Cerebellar cortex (tissue), 1 donor: ENCODE data around the gene PLCXD1.
"Not testable (repeated sequence)": the region's sequence is repeated elsewhere in the genome, so short reads cannot be mapped to it uniquely, and the experiment has no call there.

Source experiments
- DNase-seq: peaks from one replicate; pipeline ENCODE4 v3.0.0-alpha.2; 2015; ENCODE audit warnings: low spot score

The PLCXD1 gene, protein sequence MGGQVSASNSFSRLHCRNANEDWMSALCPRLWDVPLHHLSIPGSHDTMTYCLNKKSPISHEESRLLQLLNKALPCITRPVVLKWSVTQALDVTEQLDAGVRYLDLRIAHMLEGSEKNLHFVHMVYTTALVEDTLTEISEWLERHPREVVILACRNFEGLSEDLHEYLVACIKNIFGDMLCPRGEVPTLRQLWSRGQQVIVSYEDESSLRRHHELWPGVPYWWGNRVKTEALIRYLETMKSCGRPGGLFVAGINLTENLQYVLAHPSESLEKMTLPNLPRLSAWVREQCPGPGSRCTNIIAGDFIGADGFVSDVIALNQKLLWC

DNA sequence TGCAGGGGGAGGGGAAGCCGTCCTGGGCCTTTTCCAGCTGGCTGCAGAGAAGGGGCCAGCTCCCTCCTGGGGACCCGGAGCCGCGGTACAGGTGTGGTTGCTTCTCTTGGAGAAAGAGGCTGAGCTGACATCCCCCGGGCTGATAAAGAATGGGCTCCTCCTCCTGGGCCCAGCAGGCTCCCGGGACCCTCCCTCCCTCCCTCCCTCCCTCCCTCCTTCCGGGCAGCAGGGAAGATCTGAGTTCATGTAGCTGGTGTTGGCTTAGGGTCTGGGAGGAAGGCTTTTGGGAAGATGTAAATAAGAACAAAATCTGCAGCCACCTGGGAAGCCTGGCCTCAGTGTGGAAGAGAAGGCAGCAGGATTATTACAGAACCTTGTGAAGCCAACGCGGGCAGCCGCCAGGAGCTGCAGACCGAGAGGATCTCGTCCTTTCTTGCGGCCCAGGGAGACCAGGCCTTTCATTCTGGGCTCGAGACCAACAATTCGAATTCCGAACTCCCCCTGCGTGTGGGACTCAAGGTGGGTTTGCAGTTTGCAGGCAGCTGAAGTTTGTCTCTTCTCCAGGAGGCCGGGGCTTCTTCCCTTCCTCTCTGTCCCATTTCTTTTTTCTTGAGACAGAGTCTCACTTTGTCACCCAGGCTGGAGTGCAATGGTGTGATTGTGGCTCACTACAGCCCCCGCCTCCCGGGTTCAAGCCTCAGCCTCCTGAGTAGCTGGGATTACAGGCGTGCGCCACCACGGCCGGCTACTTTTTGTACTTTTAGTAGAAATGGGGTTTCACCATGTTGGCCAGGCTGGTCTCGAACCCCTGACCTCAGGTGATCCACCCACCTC is at the start of gene PLCXD1:
PLCXD1 (plus strand) TSS at position 216 of the 834 bp plus-strand sequence. CDS start 2,807 bp downstream, outside the sequence.
- peak; percentile 78 for DNase-seq

DNA sequence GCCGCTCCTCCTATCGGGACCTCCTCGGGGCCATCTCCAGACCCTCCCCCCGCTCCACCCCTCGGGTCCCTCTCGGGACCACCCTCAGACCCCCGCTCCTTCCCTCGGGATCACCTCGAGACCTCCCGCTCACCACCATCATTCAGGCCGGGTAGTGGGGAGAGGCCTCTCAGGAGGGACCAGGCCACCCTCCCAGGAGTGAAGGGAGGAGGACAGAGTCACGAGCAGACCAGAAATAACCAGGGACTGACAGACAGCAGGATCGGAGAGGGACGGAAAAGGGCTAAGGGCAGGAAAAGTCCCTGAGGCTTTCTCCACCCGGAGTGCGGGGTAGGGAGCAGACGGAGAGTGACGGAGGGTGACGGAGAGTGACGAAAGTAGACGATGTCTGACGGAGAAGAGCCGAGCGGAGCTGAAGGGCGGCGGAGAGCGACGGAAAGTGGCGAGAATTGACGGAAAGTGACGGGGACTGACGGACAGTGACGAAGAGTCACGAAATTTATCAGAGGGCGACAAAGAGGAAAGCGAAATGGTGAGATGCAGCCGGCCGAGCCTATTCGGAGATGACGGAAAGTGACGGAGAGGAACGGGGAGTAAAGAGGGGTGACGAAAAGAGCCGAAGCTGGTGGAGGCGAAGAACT is 49.4 kb upstream of the PLCXD1 start:
- not testable (repeated sequence) for DNase-seq

DNA sequence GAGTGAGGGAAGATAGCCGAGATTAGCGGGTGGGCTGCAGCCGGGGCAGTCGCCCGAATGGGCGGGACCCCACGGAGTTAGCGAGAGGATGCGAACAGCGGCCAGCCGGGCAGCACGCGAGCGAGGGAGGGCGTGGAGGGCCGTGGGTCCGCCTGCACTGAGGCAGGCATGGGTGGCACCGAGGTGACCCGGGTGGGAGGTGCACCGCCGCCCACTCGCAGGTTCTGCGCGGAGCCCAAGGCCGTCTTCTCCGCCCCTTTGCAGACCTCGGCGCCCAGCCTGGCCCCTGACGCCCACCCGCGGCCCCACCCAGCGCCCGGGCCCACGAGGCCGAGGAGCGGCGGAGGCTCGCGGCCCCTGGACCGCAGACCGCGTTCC is 48.9 kb upstream of the PLCXD1 start:
- not testable (repeated sequence) for DNase-seq

DNA sequence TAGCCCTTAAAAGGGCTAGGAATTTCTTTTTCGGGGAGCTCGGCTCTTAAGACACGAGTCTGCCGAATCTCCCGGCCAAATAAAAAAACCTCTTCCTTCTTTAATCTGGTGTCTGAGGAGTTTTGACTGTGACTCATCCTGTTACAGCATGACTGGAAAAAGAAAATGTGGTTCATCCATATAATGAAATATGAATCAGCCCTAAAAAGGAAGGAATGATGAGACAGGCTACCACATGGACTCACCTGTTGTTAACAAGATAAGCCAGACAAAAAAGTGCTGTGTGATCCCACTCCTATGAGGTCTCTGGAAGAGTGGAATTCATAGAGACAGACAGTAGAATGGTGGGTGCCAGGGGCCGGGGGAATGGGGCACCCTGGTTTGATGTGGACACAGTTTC is 45.0 kb upstream of the PLCXD1 start:
- not testable (repeated sequence) for DNase-seq

DNA sequence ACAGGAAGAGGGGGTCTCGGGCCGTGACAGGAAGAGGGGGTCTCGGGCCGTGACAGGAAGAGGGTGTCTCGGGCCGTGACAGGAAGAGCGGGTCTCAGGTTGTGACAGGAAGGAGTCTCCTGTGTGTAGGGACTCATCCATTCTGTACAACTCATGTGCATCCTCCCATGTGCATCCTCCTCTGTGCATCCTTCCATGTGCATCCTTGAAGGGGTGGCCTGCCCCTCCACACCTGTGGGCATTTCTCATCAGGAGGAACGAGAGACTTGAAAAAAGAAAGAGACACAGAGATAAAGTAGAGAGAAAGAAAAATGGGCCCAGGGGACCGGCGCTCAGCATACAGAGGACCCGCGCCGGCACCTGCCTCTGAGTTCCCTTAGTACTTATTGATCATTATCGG is 30.2 kb upstream of the PLCXD1 start:
- no peak for DNase-seq

DNA sequence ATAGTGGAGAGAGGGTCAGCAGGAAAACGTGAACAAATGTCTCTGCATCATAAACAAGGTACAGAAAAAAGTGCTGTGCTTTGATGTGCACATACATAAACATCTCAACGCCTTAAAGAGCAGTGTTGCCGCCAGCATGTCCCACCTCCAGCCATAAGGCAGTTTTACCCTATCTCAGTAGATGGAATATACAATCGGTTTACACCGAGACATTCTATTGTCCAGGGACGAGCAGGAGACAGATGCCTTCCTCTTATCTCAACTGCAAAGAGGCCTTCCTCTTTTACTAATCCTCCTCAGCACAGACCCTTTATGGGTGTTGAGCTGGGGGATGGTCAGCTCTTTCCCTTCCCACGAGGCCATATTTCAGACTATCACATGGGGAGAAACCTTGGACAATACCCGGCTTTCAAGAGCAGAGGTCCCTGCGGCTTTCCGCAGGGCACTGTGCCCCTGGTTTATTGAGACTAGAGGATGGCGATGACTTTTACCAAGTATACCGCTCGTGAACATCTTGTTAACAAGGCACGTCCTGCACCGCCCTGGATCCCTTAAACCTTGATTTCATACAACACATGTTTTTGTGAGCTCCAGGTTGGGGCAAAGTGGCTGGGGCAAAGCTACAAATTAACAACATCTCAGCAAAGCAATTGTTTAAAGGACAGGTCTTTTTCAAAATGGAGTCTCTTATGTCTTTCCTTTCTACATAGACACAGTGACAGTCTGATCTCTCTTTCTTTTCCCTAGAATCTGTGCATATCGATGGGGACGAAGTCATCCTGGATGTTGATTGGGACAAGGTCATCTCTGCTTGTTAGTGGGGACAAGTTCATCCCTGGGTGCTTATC is 29.6 kb upstream of the PLCXD1 start:
- not testable (repeated sequence) for DNase-seq

DNA sequence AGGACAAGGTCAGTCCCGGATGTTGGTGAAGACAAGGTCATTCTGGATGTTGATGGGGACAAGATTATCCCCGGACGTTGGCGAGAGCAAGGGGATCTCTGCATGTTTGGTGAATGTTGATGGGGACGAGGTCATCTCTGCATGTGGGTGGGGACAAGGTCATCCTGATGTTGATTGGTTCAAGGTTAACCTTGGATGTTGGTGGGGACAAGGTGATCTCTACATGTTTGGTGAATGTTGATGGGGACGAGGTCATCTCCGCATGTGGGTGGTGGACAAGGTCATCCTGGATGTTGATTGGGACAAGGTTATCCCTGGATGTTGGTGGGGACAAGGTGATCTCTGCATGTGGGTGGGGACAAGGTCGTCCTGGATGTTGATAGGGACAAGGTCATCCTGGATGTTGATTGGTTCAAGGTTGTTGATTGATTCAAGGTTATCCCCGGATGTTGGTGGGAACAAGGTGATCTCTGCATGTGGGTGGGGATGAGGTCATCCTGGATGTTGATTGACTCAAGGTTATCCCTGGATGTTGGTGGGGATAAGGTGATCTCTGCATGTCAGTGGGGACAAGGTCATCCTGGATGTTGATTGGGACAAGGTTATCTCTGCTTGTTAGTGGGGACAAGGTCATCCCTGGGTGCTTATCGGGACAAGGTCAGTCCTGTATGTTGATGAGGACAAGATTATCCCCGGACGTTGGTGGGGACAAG is 28.8 kb upstream of the PLCXD1 start:
- no peak for DNase-seq

DNA sequence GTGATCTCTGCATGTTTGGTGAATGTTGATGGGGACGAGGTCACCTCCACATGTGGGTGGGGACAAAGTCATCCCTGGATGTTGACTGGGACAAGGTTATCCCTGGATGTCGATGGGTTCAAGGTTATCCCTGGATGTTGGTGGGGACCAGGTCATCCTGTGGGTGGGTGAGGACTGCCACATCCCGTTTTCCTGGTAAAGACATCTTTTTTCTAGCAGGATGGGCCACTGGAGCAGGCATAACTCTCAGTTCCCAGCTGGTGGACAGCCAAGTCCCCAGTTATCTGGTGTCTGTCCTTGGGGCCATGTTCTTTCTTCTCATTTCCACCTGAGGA is 28.3 kb upstream of the PLCXD1 start:
- DNase-seq: no peak

DNA sequence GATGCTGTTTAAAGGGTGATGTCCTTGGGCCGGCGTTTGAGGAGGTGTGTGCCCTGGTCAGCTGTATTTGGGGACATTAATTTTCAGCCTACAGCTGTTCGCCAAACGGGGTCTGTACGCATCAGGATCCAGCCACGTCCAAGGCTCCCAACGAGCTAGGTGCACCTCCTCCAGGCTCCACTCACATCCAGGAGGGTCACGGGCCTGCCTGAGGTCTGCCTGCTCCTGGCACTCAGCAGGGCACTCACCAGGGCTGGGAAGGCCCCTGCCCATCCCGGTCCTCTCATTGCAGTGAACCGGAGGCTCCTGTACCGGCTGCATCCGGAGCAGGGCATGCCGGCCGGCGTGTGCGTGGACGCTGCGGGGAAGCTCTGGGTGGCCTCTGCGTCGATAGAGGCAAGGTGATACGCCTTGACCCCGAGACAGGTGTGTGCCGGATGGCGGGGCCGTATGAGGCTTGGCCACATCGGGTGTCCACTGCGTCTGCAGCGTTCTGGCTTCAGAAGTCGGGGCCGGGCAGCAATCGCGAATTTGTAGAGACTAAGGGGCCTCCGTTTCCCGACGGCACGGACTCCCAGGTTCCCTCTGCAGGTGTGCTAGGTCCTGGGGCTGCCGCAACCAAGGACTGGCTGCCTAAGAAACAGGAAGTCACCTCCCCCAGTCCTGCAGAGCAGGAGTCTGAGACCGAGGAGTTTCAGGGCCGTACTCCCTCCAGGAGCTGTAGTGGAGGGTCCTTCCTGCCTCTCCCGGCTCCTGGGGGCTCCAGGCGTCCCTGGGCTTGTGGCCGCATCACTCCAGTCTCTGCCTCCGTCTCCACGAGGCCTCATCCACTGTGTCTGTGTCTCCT is 27.5 kb upstream of the PLCXD1 start:
- no peak for DNase-seq

DNA sequence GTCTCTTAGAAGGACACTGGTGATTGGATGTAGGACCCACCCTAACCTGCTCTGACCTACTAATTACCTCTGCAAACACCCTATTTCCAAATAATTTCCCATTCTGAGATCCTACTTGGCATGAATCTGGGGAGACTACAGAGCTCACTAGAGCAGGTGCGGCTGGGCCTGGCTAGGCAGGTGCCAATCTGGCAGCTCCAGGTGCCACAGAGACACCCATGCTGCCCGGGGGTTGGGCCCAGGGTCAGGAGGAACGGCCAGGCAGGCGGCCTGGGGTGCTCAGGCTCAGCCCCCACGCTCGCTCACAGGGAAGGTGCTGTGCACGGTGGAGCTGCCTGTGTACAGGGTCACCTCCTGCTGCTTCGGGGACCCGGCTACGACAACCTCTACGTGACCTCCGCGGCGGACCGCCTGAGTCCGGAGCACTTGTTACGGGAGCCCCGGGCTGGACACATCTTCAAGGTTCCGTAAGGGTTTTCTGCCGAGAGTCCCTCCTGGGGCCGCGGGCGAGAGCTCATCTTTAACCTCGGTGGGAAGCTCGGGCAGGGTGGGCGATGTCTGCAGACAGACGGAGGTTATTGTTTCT is 26.5 kb upstream of the PLCXD1 start:
- DNase-seq: no peak

DNA sequence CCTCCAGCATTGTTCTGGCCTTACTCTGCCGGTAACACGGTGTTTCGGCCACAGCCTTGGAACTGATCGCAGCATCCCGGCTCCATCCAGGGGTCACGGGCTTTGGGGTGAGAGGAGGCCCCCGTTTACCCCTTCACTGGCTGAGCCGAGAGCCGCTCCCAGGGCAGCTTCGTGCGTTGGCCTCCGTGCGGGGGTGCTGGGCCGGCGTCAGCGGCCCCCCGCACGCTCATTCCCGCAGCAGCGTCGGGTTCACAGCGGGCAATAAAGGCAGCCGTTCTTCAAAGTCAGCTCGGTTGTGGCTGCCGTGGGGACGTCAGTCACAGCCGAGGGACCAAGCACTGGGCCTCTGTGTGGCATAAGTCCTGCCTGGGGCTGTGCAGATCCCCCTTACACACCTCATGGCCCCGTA is 25.3 kb upstream of the PLCXD1 start:
- DNase-seq: no peak

DNA sequence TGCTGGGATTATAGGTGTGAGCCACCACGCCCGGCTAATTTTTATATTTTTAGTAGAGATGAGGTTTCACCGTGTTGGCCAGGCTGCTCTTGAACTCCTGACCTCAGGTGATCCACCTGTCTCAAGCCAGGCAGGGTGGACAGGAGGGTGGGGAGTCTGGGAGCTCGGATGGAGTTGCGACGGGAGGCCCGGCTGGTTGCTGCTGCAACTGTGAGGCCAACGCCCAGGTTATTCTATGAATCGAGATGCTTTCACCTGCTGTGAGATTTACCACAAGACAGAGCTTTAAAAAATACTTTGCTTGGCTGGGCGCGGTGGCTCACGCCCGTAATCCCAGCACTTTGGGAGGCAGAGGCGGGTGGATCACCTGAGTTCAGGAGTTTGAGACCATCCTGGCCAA is 24.1 kb upstream of the PLCXD1 start:
- not testable (repeated sequence) for DNase-seq

DNA sequence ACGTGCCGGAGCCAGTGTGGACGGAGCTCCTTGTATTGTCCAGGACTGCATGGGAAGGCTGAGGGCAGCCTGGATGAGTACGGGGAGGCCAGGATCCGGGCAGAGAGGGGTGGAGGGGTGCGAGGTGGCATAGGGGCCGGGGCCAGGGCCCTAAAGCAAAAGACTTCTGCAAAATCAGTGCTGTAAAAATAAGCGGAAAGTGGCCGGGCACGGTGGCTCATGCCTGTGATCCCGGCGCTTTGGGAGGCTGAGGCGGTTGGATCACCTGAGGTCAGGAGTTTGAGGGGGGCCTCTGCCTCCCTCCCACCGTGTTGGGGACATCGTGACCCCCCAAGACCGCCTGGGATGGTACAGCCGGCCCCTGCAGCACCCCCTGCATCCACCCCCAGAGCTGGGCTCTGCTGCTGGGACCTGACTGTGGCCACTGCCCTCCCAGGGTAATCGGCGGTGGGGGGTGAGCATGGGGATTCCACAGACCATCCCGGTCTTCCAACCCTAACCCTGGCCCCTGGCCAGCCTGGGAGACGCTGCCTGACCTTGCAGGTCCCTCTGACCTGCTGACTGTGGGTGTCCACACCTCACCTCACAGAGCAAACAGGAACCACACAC is 23.4 kb upstream of the PLCXD1 start:
- DNase-seq: no peak

DNA sequence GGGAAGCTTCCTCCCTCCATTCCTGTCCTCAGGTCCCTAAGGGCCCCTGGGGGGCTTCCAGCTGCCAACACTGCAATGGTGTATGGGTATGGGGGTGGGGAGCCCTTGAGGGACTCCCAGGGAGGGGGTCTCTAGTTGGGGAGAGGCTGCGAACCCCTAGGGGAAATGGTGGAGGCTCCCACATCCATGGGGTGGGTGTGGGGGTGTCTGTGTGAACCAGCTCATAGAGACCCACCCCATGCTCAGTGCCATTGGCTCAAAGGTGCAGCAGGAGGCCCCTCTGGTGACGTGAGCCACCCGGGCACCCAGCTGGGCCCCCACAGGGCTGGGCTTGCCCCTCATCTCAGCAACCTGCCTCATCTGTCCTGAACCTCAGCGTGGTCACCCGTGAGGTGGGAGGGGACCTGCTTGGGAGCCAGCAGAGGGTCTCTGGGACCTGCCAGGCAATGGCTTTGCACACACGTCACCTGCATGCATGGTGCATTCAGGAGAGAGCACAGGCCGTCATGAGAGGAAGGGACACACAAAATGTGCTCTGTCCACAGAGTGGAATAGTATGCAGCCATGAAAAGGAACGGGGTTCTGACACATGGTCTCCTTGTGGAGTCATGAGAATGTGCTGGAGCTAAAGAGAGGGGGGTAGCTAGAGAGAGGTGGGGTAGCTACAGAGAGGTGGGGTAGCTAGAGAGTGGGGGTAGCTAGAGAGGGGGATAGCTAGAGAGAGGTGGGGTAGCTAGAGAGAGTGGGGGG is 22.7 kb upstream of the PLCXD1 start:
- DNase-seq: no peak

DNA sequence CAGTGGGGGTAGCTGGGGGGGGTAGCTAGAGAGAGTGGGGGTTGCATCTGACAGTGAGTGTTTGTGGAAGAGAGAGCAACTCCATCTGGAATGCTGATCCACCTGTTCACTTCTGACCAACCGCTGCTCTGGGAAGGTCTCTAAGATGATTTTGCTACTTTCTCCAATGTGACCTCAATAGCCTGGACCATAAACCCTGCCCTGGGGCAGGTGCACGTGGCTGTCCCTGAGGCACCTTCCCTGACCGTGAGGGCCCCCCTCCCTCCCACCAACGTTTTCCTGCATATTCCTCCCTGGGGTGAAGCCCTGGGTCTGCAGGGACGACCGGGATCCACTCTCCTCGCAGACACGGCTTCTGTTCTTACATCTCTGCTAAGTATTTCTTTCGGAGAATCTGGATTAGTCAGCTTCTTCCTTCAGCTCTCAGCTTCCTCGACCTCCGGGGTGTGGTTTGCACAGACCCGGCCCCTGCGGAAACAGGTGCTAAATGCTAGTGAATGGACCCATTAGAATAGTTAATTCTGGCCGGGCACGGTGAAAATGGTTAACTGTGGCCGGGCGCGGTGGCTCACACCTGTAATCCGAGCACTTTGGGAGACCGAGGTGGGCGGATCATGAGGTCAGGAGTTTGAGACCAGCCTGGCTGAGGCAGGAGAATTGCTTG is 21.4 kb upstream of the PLCXD1 start:
- no peak for DNase-seq

DNA sequence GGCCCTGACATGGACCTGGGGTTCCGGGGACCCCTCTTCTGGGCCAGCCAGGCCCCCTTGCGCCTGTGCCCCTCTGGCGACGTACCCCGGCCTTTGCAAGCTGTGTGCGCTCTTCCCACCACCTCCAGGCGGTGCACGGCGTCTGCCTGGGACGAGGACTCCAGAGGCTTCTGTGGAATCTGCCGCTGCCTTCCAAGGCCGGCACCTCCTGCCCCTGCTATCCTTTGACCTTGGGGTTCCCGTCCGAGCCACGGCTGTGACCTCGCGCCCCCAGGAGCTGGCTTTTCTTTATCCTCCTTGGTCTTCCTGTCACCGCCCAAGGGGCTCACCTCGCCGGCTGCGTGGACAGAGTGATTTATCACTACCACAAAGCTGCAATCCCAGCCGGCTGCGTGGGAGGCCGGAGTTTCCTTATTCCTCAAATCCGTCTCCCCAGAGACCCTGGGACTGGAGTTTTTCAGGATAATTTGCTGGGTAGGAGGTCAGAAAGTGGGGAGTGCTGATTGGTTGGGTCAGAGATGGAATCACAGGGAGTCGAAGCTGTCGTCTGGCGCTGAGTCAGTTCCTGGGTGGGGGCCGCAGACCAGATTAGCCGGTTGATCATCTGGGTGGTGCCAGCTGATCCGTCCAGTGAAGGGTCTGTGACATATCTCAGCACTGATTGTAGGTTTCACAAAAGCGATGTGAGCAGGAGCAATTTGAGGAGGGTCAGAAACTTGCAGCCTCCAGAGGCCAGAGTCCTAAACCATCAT is 19.8 kb upstream of the PLCXD1 start:
- DNase-seq: peak; percentile 29

DNA sequence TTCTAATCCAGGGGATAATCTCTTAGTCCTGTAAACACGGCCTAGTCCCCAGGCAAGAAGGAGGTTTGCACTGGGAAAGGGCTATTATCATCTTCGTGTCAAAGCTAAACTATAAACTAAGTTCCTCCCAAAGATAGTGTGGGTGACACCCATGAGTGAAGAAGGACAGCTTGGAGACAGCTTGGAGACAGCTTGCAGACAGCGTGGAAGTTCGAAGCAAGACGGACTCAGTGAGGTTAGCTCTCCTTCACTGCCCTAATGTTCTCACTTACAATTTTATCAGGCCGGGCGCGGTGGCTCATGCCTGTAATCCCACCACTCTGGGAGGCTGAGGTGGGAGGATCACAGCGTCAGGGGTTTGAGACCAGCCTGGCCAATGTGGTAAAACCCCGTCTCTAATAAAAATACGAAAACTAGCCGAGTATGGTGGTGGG is 19.2 kb upstream of the PLCXD1 start:
- DNase-seq: peak; percentile 14
